ENCODE results near the gene FAT1. TPM values are rescaled to one million over a fixed set of nuclear protein-coding genes. Genes with fewer than 3 reads are reported as not detected.

The FAT1 gene
- total and polyA plus RNA-seq, 9 of the 15 experiments (the other 6 are each of a cell fraction or from before 2014, with no cell fraction given) = 6.0 to 38.4 (median 21.4) TPM

DNA sequence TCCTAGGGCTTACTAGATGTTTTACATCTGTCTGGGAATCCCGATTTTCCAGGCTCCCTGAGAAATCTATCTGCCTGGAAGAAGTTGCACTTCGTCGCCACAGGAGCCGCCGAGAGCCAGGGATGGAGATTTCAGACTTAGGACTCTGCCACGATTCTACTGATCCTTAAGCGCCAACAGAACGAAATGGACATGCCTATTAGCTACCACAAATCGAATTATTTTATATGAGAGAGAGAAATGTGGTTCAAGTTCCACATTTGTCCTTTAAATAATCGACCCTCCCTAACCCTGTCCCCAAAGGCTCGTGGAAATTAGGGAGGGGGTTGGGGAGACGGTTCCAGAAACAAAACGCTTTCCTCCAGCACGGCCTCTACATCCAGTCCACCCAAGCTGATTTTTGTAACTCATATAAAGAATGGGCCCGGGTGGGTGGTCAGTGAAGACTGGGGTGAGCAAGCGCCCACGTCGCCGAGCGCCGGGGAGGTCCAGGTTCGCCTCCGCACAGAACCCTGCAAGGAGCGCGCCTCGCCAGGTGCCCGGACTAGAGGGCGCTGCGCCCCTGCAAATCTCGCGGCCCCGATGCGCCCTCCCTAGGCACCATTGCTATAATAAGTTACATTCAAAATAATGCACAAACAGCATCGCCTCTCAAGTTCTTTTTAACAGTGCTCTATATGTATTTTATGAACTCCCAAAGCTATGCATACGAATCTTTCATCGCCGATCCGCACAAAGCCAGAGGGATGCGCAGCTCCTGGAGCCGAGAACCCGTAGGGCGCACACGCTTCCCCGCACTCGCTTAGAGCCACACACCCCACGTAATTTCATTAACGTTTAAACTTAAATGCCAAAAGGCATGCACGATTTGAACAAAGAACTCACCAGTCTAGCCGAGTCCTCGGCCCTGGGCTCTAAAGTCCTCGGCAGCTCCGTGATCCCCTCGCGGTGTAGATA lies 2.1 kb upstream of the FAT1 start (continued):
- TF ChIP-seq RCOR1 (IDR thresholded peaks at IDR 0.05; ENCODE audit: borderline replicate concordance in 1 of 2, low read depth in 2 of 2, low read length in 2 of 2) (peak in 1 of 2 experiments; percentile 41; a peak in 1 of 4 replicates), NFRKB (IDR thresholded peaks at IDR 0.05; ENCODE audit: low read depth) (no peak), PML (IDR thresholded peaks at IDR 0.05; ENCODE audit: low read length) (0 out of 2 replicates have a peak, but pooled peaks have one; percentile 19), NRF1 (conservative IDR thresholded peaks at IDR 0.05 in 1 of 2, IDR thresholded peaks at IDR 0.05 in 1 of 2) (peak in 1 of 2 experiments; percentile 43; a peak in 1 of 4 replicates), ETV1 (tag; conservative IDR thresholded peaks at IDR 0.05; ENCODE audit: low read depth) (no peak), YY1 (IDR thresholded peaks at IDR 0.05; ENCODE audit: borderline replicate concordance in 1 of 3, control insufficient read depth in 1 of 3, extremely low read depth in 1 of 3, insufficient read depth in 3 of 3, insufficient read length in 1 of 3, insufficient replicate concordance in 2 of 3, low read depth in 1 of 3, low read length in 2 of 3) (peak in 1 of 3 experiments; percentile 10), ZNF263 (CRISPR knock-in tag; IDR thresholded peaks at IDR 0.05; ENCODE audit: borderline replicate concordance) (peak; percentile 62; the same call in 1 of the 2 replicates), ELF2 (CRISPR knock-in tag; IDR thresholded peaks at IDR 0.05) (0 out of 2 replicates have a peak, but pooled peaks have one; percentile 21), ARID1B (IDR thresholded peaks at IDR 0.05) (no peak), SP1 (CRISPR knock-in tag; IDR thresholded peaks at IDR 0.05) (peak; percentile 31; the same call in 1 of the 2 replicates), SMC3 (conservative IDR thresholded peaks at IDR 0.05; ENCODE audit: insufficient read depth, low read depth, low read length) (peak; percentile 56), E2F5 (CRISPR knock-in tag; IDR thresholded peaks at IDR 0.05) (0 out of 2 replicates have a peak, but pooled peaks have one; percentile 11), GABPA (tag; conservative IDR thresholded peaks at IDR 0.05; ENCODE audit: low read depth) (no peak), TFAP4 (CRISPR knock-in tag; IDR thresholded peaks at IDR 0.05; ENCODE audit: borderline replicate concordance) (peak; percentile 32; the same call in 1 of the 2 replicates), FIP1L1 (IDR thresholded peaks at IDR 0.05; ENCODE audit: low read depth, low read length, poor library complexity, severe bottlenecking) (no peak), KDM2B (CRISPR knock-in tag; IDR thresholded peaks at IDR 0.05) (peak; percentile 22; the same call in 1 of the 2 replicates), TBL1XR1 (IDR thresholded peaks at IDR 0.05; ENCODE audit: low read length in 2 of 2) (no peak), DEAF1 (CRISPR knock-in tag; IDR thresholded peaks at IDR 0.05) (peak; percentile 70)
- TF ChIP-seq, protein P1, sequence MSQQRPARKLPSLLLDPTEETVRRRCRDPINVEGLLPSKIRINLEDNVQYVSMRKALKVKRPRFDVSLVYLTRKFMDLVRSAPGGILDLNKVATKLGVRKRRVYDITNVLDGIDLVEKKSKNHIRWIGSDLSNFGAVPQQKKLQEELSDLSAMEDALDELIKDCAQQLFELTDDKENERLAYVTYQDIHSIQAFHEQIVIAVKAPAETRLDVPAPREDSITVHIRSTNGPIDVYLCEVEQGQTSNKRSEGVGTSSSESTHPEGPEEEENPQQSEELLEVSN (IDR thresholded peaks at IDR 0.05; ENCODE audit: borderline replicate concordance in 1 of 2, extremely low read depth in 1 of 2, insufficient read depth in 1 of 2, insufficient read length in 1 of 2, low read depth in 1 of 2, low read length in 1 of 2, poor library complexity in 1 of 2, severe bottlenecking in 1 of 2) = peak in 1 of 2 experiments; percentile 15
